Neural cell (in vitro differentiated cells): Measurements from ENCODE around the gene TARS2. TPM values are rescaled to one million over a fixed set of nuclear protein-coding genes. Genes with fewer than 3 reads are reported as not detected.

Experiments
- H2AFZ ChIP-seq: fragments of 200-600, 300-800 bp; sonication (generic), shearing (Covaris generic); 2 replicates; pipeline ENCODE4 v1.6.0; 2014; ENCODE audit warnings: low read depth, mild to moderate bottlenecking, antibody characterized with exemption, low read length, moderate library complexity
- H3F3A ChIP-seq: fragments of 200-600 bp; shearing (Covaris generic); 2 replicates; pipeline ENCODE4 v1.6.1; 2016; ENCODE audit warnings: mild to moderate bottlenecking, moderate library complexity, mixed read lengths, antibody characterized with exemption, low read length; ENCODE audit not compliant: insufficient read depth, poor library complexity, severe bottlenecking
- H3K27ac ChIP-seq: fragments of 200-600, 300-800 bp; sonication (generic), shearing (Covaris generic); 2 replicates; pipeline ENCODE4 v1.5.1; 2014; ENCODE audit warnings: mild to moderate bottlenecking, low read length, moderate library complexity
- H3K27me3 ChIP-seq: fragments of 300-800, 200-600 bp; sonication (generic), shearing (Covaris generic); 2 replicates; pipeline ENCODE4 v1.6.0; 2014; ENCODE audit warnings: mild to moderate bottlenecking, low read depth, low read length, moderate library complexity; ENCODE audit not compliant: insufficient read depth
- H3K36me3 ChIP-seq: fragments of 300-800, 200-600 bp; sonication (generic), shearing (Covaris generic); 2 replicates; pipeline ENCODE4 v1.5.1; 2014; ENCODE audit warnings: mild to moderate bottlenecking, antibody characterized with exemption, low read length, moderate library complexity; ENCODE audit not compliant: insufficient read depth
- H3K4me2 ChIP-seq: fragments of 300-800, 200-600 bp; sonication (generic), shearing (Covaris generic); 2 replicates; pipeline ENCODE4 v1.6.0; 2014; ENCODE audit warnings: mild to moderate bottlenecking, low read length
- H3K4me3 ChIP-seq: fragments of 300-800, 200-600 bp; sonication (generic), shearing (Covaris generic); 2 replicates; pipeline ENCODE4 v1.5.1; 2014; ENCODE audit warnings: mild to moderate bottlenecking, low read length, moderate library complexity
- H3K79me2 ChIP-seq: fragments of 200-600 bp; shearing (Covaris generic); replicated peaks from 2 replicates; pipeline ENCODE4 v1.6.0; 2014; ENCODE audit warnings: mild to moderate bottlenecking, low read length, moderate library complexity; ENCODE audit not compliant: insufficient read depth
- H3K9ac ChIP-seq: fragments of 300-800, 200-600 bp; sonication (generic), shearing (Covaris generic); 2 replicates; pipeline ENCODE4 v1.6.1; 2016; ENCODE audit warnings: mild to moderate bottlenecking, low read length, mixed read lengths
- H3K9me2 ChIP-seq: fragments of 200-600 bp; shearing (Covaris generic); 2 replicates; pipeline ENCODE4 v1.6.1; 2016; ENCODE audit warnings: mild to moderate bottlenecking, low read length, mixed read lengths; ENCODE audit not compliant: insufficient read depth
- H3K9me3 ChIP-seq: fragments of 200-600, 300-800 bp; sonication (generic), shearing (Covaris generic); 2 replicates; pipeline ENCODE4 v1.6.1; 2016; ENCODE audit warnings: mild to moderate bottlenecking, mixed run types, low read length, moderate library complexity, mixed read lengths
- H4K20me1 ChIP-seq: fragments of 200-600 bp; shearing (Covaris generic); 2 replicates; pipeline ENCODE4 v1.6.1; 2016; ENCODE audit warnings: mild to moderate bottlenecking, mixed run types; ENCODE audit not compliant: insufficient read depth
- EP300 ChIP-seq: fragments of 450-650 bp; conservative IDR thresholded peaks from 2 replicates; pipeline ENCODE4 v1.6.1; 2014; ENCODE audit warnings: antibody characterized with exemption, mild to moderate bottlenecking, moderate library complexity; ENCODE audit not compliant: poor library complexity, severe bottlenecking
- EZH2 ChIP-seq: fragments of 200-600, 300-800 bp; shearing (Covaris generic), sonication (generic); IDR thresholded peaks from 2 replicates; pipeline ENCODE4 v1.6.1; 2014; ENCODE audit warnings: antibody characterized with exemption, low read length, borderline replicate concordance, mild to moderate bottlenecking; ENCODE audit not compliant: insufficient read depth, poor library complexity, severe bottlenecking
- MXI1 ChIP-seq: fragments of 450-650 bp; conservative IDR thresholded peaks from 2 replicates; pipeline ENCODE4 v1.6.1; 2014; ENCODE audit warnings: antibody characterized with exemption, mild to moderate bottlenecking; ENCODE audit not compliant: poor library complexity, severe bottlenecking
- POLR2AphosphoS5 ChIP-seq: IDR thresholded peaks from 2 replicates; pipeline ENCODE4 v1.6.1; 2012
- REST ChIP-seq: IDR thresholded peaks from 2 replicates; pipeline ENCODE4 v1.6.1; 2012; ENCODE audit warnings: borderline replicate concordance
- SMC3 ChIP-seq: fragments of 450-650 bp; conservative IDR thresholded peaks from 2 replicates; pipeline ENCODE4 v1.6.1; 2014; ENCODE audit warnings: antibody characterized with exemption, mild to moderate bottlenecking, moderate library complexity; ENCODE audit not compliant: poor library complexity
- TAF1 ChIP-seq: IDR thresholded peaks from 2 replicates; pipeline ENCODE4 v1.6.1; 2012; ENCODE audit warnings: low read depth
- polyA plus RNA-seq: library from polyadenylated mRNA; depleted of rRNA; stranded (reverse); fragments of >200 nt; gene quantifications from 2 replicates; pipeline ENCODE4 v1.2.3, GENCODE V29; 2014
- TF ChIP-seq, protein P1 (sequence below): fragments of 450-650 bp; IDR thresholded peaks from 2 replicates; pipeline ENCODE4 v1.5.1; 2014; ENCODE audit warnings: antibody characterized with exemption, mild to moderate bottlenecking, moderate library complexity; ENCODE audit not compliant: poor library complexity, severe bottlenecking

Gene TARS2
- polyA plus RNA-seq, 1 donor from 2014 or later = 19.4 TPM

GRCh38 chr1:150508982-150509381 is 21.8 kb downstream of the TARS2 start:
- no peaks in the 10 kb centered on the region for H3K27me3 ChIP-seq
- no peaks in the 10 kb centered on the region for H3K9me3 ChIP-seq
- H3K9me2 ChIP-seq = no peaks in the 10 kb centered on the region
- TF ChIP-seq SMC3 (no peak), REST (no peak), EZH2 (no peak)
- TF ChIP-seq, protein P1, sequence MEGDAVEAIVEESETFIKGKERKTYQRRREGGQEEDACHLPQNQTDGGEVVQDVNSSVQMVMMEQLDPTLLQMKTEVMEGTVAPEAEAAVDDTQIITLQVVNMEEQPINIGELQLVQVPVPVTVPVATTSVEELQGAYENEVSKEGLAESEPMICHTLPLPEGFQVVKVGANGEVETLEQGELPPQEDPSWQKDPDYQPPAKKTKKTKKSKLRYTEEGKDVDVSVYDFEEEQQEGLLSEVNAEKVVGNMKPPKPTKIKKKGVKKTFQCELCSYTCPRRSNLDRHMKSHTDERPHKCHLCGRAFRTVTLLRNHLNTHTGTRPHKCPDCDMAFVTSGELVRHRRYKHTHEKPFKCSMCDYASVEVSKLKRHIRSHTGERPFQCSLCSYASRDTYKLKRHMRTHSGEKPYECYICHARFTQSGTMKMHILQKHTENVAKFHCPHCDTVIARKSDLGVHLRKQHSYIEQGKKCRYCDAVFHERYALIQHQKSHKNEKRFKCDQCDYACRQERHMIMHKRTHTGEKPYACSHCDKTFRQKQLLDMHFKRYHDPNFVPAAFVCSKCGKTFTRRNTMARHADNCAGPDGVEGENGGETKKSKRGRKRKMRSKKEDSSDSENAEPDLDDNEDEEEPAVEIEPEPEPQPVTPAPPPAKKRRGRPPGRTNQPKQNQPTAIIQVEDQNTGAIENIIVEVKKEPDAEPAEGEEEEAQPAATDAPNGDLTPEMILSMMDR = no peak
- no peaks in the 10 kb centered on the region for H3K79me2 ChIP-seq
- H4K20me1 ChIP-seq = no peaks in the 10 kb centered on the region
- no peak overlapping the region for H3K27ac ChIP-seq
- H2AFZ ChIP-seq = no peak overlapping the region
- no peaks in the 10 kb centered on the region for H3K36me3 ChIP-seq
- H3K4me2 ChIP-seq = no peak overlapping the region
- no peaks in the 10 kb centered on the region for H3F3A ChIP-seq
- no peak overlapping the region for H3K9ac ChIP-seq
- no peak overlapping the region for H3K4me3 ChIP-seq

- H3K27ac ChIP-seq = no peak overlapping the region
- no peak overlapping the region for H3K9ac ChIP-seq
- H3K4me2 ChIP-seq = no peak overlapping the region
- no peaks in the 10 kb centered on the region for H3F3A ChIP-seq
- no peaks in the 10 kb centered on the region for H3K9me3 ChIP-seq
- H3K36me3 ChIP-seq = no peaks in the 10 kb centered on the region
- TF ChIP-seq EP300 (no peak), REST (no peak), POLR2AphosphoS5 (no peak), MXI1 (no peak), SMC3 (no peak), TAF1 (no peak)
- H3K4me3 ChIP-seq = no peak overlapping the region
- no peaks in the 10 kb centered on the region for H3K27me3 ChIP-seq
- no peaks in the 10 kb centered on the region for H4K20me1 ChIP-seq
- no peak overlapping the region for H2AFZ ChIP-seq
- H3K9me2 ChIP-seq = no peaks in the 10 kb centered on the region
- H3K79me2 ChIP-seq = no peaks in the 10 kb centered on the region
Measured at GRCh38 chr1:150511551-150511950, 24.3 kb downstream of the TARS2 start.
